Fibroblast of mammary gland (primary cell): ENCODE data around the gene HMGB4.

ENCODE experiments used
- DNase-seq: peaks from one replicate; pipeline ENCODE4 v3.0.0-alpha.2; 2010; ENCODE audit warnings: low read depth
- H3K4me3 ChIP-seq: 2 replicates; pipeline ENCODE4 v1.5.1; 2011; ENCODE audit warnings: low read depth, mild to moderate bottlenecking, low read length, moderate library complexity; ENCODE audit not compliant: control insufficient read depth
- CTCF ChIP-seq: conservative IDR thresholded peaks from 2 replicates; pipeline ENCODE4 v1.5.1; 2011; ENCODE audit warnings: low read depth, low read length, inconsistent platforms; ENCODE audit not compliant: control insufficient read depth, insufficient read depth

Gene HMGB4

GRCh38 chr1:33842348-33842747, 21.5 kb upstream of the HMGB4 start:
- no peak overlapping the region for H3K4me3 ChIP-seq
- no peak for DNase-seq
- TF ChIP-seq CTCF: peak; percentile 10

- TF ChIP-seq CTCF: no peak
- no peak overlapping the region for H3K4me3 ChIP-seq
- DNase-seq: no peak
These were observed 19.7 kb upstream of the HMGB4 start for GRCh38 chr1:33844166-33844565.

GRCh38 chr1:33846861-33847260, 17.0 kb upstream of the HMGB4 start:
- H3K4me3 ChIP-seq: no peak overlapping the region
- no peak for DNase-seq
- TF ChIP-seq CTCF: no peak

GRCh38 chr1:33848205-33848937, 15.5 kb upstream of the HMGB4 start:
- no peak overlapping the region for H3K4me3 ChIP-seq

GRCh38 chr1:33849211-33849610, 14.7 kb upstream of the HMGB4 start:
- DNase-seq: no peak
- no peak overlapping the region for H3K4me3 ChIP-seq
- TF ChIP-seq CTCF: no peak

More at GRCh38 chr1:33848205-33848937, 15.5 kb upstream of the HMGB4 start:
- TF ChIP-seq CTCF: no peak
- no peak for DNase-seq

GRCh38 chr1:33850481-33850880, 13.4 kb upstream of the HMGB4 start:
- no peak overlapping the region for H3K4me3 ChIP-seq
- TF ChIP-seq CTCF: no peak
- no peak for DNase-seq
